ENCODE data around the gene MAGEF1.

MAGEF1 gene

GRCh38 chr3:184663356-184663755 lies 48.5 kb downstream of the MAGEF1 start:
- DNase-seq = no peak

- DNase-seq = no peak
Observed at GRCh38 chr3:184662187-184662586, 49.7 kb downstream of the MAGEF1 start.

- peak; percentile 7 to 11 for DNase-seq
Observed at GRCh38 chr3:184660931-184661330, 50.9 kb downstream of the MAGEF1 start.

Measured in Kasumi-1 (cell line).